ENCODE results near the gene PLA2G2C.

GRCh38 chr1:20147846-20148570, 38.3 kb downstream of the PLA2G2C start:
- no peak for TF ChIP-seq POLR2A (IDR thresholded peaks at IDR 0.05)
- no peak for TF ChIP-seq CTCF (IDR thresholded peaks at IDR 0.05)
